HCT116 (cell line): Measurements from ENCODE around the gene SLC36A2. TPM values are rescaled to one million over a fixed set of nuclear protein-coding genes. Genes with fewer than 3 reads are reported as not detected.

ENCODE experiments used
- ATAC-seq: fragments of 200-7000 bp; cut with Tn5 transposase; 2 replicates; pipeline ENCODE4 v1.9.1; 2020; ENCODE audit warnings: mild to moderate bottlenecking, moderate library complexity
- BruUV-seq: library from RNA; stranded (reverse); fragments of 400-500 nt; replicated peaks from 2 replicates; lab custom pipeline; 2021; lab: Mats Ljungman, UMichigan
- CTCF ChIA-PET: fragments of 300-600 bp; sonication (Branson Sonifier 250); formaldehyde crosslinking; loops from one replicate; lab custom pipeline; 2021; ENCODE audit warnings: antibody characterized with exemption; lab: Charles Lee
- POLR2A ChIA-PET: fragments of 300-600, 350-600 bp; sonication (Branson Sonifier 250); formaldehyde crosslinking; loops from one replicate; lab custom pipeline; 2021; ENCODE audit warnings: antibody characterized with exemption; lab: Charles Lee
- RAD21 ChIA-PET, 2 experiments: fragments of 300-600 bp; sonication (Branson Sonifier 250); formaldehyde crosslinking; loops; one replicate each; lab custom pipeline; 2023; ENCODE audit warnings: low total read pairs in 2 of 2; ENCODE audit not compliant: uncharacterized antibody in 2 of 2, unreplicated experiment in 2 of 2, low non-redundant PET in 1 of 2; lab: Charles Lee
- DNase-seq: peaks from one replicate; pipeline ENCODE4 v3.0.0-alpha.2; 2010; ENCODE audit warnings: low read depth, low spot score
- H2AFZ ChIP-seq: fragments of 200-600 bp; shearing (Covaris generic), sonication (generic); 2 replicates; pipeline ENCODE4 v1.6.1; 2017; ENCODE audit warnings: low read depth, mixed run types, mixed read lengths, antibody characterized with exemption, low read length; ENCODE audit not compliant: poor library complexity, severe bottlenecking
- H3K27ac ChIP-seq: 2 replicates; pipeline ENCODE4 v1.5.1; 2012; ENCODE audit warnings: low read depth, low read length
- H3K27me3 ChIP-seq: fragments of 200-600 bp; sonication (generic); 2 replicates; pipeline ENCODE4 v1.6.1; 2016; ENCODE audit warnings: mixed run types, low read length, mixed read lengths; ENCODE audit not compliant: insufficient read depth
- H3K36me3 ChIP-seq, 2 experiments: fragments of 200-500 bp in 1 of 2; fragments of 200-600 bp in 1 of 2; sonication (Bioruptor generic) in 1 of 2; sonication (generic) in 1 of 2; 2 replicates each; pipeline versions ENCODE4 v1.5.1 to v1.6.1; 2014 to 2016; ENCODE audit warnings: low read length in 2 of 2, inconsistent platforms in 1 of 2, mixed read lengths in 1 of 2, mixed run types in 1 of 2; ENCODE audit not compliant: insufficient read depth in 2 of 2, control insufficient read depth in 1 of 2
- H3K4me1 ChIP-seq, 2 experiments: fragments of 200-600 bp in 1 of 2; sonication (generic) in 1 of 2; 2 replicates each; pipeline versions ENCODE4 v1.5.1 to v1.6.1; 2012 to 2017; ENCODE audit warnings: low read length in 2 of 2, inconsistent platforms in 1 of 2, mild to moderate bottlenecking in 1 of 2, mixed read lengths in 1 of 2, mixed run types in 1 of 2, moderate library complexity in 1 of 2; ENCODE audit not compliant: insufficient read depth in 2 of 2, control insufficient read depth in 1 of 2
- H3K4me2 ChIP-seq: fragments of 200-600 bp; sonication (generic); 2 replicates; pipeline ENCODE4 v1.6.1; 2017; ENCODE audit warnings: mixed run types, low read length, mixed read lengths
- H3K4me3 ChIP-seq, 2 experiments: fragments of 200-600 bp in 1 of 2; sonication (generic) in 1 of 2; replicated peaks in 1 of 2; 2 replicates each; pipeline ENCODE4 v1.5.1; 2011 to 2016; ENCODE audit warnings: low read length in 2 of 2, control low read depth in 1 of 2, low read depth in 1 of 2, mild to moderate bottlenecking in 1 of 2, mixed read lengths in 1 of 2, mixed run types in 1 of 2
- H3K79me2 ChIP-seq: fragments of 200-600 bp; sonication (generic); 2 replicates; pipeline ENCODE4 v1.6.1; 2017; ENCODE audit warnings: mild to moderate bottlenecking, mixed run types, low read length, moderate library complexity, mixed read lengths; ENCODE audit not compliant: insufficient read depth
- H3K9ac ChIP-seq: fragments of 200-600 bp; sonication (generic); 2 replicates; pipeline ENCODE4 v1.6.1; 2016; ENCODE audit warnings: low read length, mixed read lengths
- H3K9me2 ChIP-seq: fragments of 200-600 bp; sonication (generic), shearing (Covaris generic); 2 replicates; pipeline ENCODE4 v1.6.1; 2017; ENCODE audit warnings: mixed run types, mild to moderate bottlenecking, moderate library complexity; ENCODE audit not compliant: insufficient read depth
- H3K9me3 ChIP-seq, 2 experiments: fragments of 200-500 bp in 1 of 2; fragments of 200-600 bp in 1 of 2; sonication (Bioruptor generic) in 1 of 2; sonication (generic) in 1 of 2; 2 replicates each; pipeline ENCODE4 v1.6.1; 2014 to 2017; ENCODE audit warnings: low read length in 2 of 2, mixed read lengths in 2 of 2, inconsistent platforms in 1 of 2, low read depth in 1 of 2, mild to moderate bottlenecking in 1 of 2, mixed run types in 1 of 2, moderate library complexity in 1 of 2; ENCODE audit not compliant: control insufficient read depth in 1 of 2, insufficient read depth in 1 of 2
- H4K20me1 ChIP-seq: fragments of 200-600 bp; sonication (generic), shearing (Covaris generic); 2 replicates; pipeline ENCODE4 v1.6.1; 2017; ENCODE audit warnings: mixed run types, mild to moderate bottlenecking, moderate library complexity; ENCODE audit not compliant: insufficient read depth
- ATF3 ChIP-seq: IDR thresholded peaks from 2 replicates; pipeline ENCODE4 v1.6.1; 2012
- CBX3 ChIP-seq: IDR thresholded peaks from 2 replicates; pipeline ENCODE4 v1.6.1; 2012; ENCODE audit warnings: low read depth
- EGR1 ChIP-seq: IDR thresholded peaks from 2 replicates; pipeline ENCODE4 v1.6.1; 2012; ENCODE audit warnings: low read depth
- EZH2 ChIP-seq: fragments of 200-600 bp; sonication (generic); IDR thresholded peaks from 2 replicates; pipeline ENCODE4 v1.6.1; 2017; ENCODE audit warnings: antibody characterized with exemption, mixed run types
- EZH2phosphoT487 ChIP-seq: fragments of 200-600 bp; IDR thresholded peaks from 2 replicates; pipeline ENCODE4 v1.6.1; 2018; ENCODE audit warnings: antibody characterized with exemption, borderline replicate concordance
- FOSL1 ChIP-seq: IDR thresholded peaks from 2 replicates; pipeline ENCODE4 v1.6.1; 2012; ENCODE audit warnings: low read depth
- JUND ChIP-seq: IDR thresholded peaks from 2 replicates; pipeline ENCODE4 v1.6.1; 2012
- POLR2A ChIP-seq: IDR thresholded peaks from 2 replicates; pipeline ENCODE4 v1.7.0; 2011; ENCODE audit warnings: borderline replicate concordance; ENCODE audit not compliant: insufficient read depth, insufficient read length; ENCODE audit errors: extremely low read depth
- POLR2AphosphoS5 ChIP-seq: IDR thresholded peaks from 2 replicates; pipeline ENCODE4 v1.6.1; 2011; ENCODE audit warnings: mild to moderate bottlenecking, low read depth, low read length, moderate library complexity
- SIN3A ChIP-seq: IDR thresholded peaks from 2 replicates; pipeline ENCODE4 v1.6.1; 2012; ENCODE audit warnings: low read depth
- SRF ChIP-seq: IDR thresholded peaks from 2 replicates; pipeline ENCODE4 v1.6.1; 2012; ENCODE audit warnings: low read depth
- TCF7L2 ChIP-seq: IDR thresholded peaks from 2 replicates; pipeline ENCODE4 v1.7.0; 2011; ENCODE audit warnings: borderline replicate concordance, inconsistent platforms; ENCODE audit not compliant: insufficient read depth, insufficient read length; ENCODE audit errors: extremely low read depth
- YY1 ChIP-seq: IDR thresholded peaks from 2 replicates; pipeline ENCODE4 v1.6.1; 2011; ENCODE audit warnings: low read length, low read depth, moderate library complexity, mild to moderate bottlenecking; ENCODE audit not compliant: insufficient replicate concordance; ENCODE audit errors: extremely low read depth
- ZNF274 ChIP-seq: fragments of 200-500 bp; sonication (Bioruptor generic); IDR thresholded peaks from 2 replicates; pipeline ENCODE4 v1.6.1; 2014; ENCODE audit warnings: mild to moderate bottlenecking, low read depth, low read length, inconsistent platforms
- intact Hi-C: fragments of 100-400 bp; cut with micrococcal nuclease; formaldehyde crosslinking; loops from 2 replicates; pipeline ENCODE4 v1.10.0; 2022
- total RNA-seq: library from RNA; stranded (reverse); gene quantifications from one replicate; pipeline ENCODE4 v1.2.1, GENCODE V29; 2021; ENCODE audit not compliant: unreplicated experiment
- TF ChIP-seq, protein P1 (sequence below): IDR thresholded peaks from 2 replicates; pipeline ENCODE4 v1.6.1; 2012
- TF ChIP-seq, protein P2 (sequence below): IDR thresholded peaks from 2 replicates; pipeline ENCODE4 v1.6.1; 2011; ENCODE audit warnings: mild to moderate bottlenecking, low read length, moderate library complexity; ENCODE audit not compliant: insufficient replicate concordance; ENCODE audit errors: extremely low read depth

The SLC36A2 gene
- total RNA-seq, 1 experiment from 2014 or later: not detected

- H3K27me3 ChIP-seq: 0 out of 2 replicates have a peak, but pooled peaks cover 5% of the 10 kb centered on the region
Measured at GRCh38 chr5:151327585-151327984, 19.8 kb downstream of the SLC36A2 start.

More at GRCh38 chr5:151327585-151327984, 19.8 kb downstream of the SLC36A2 start:
- H3K9me3 ChIP-seq: no peaks in the 10 kb centered on the region
- POLR2A ChIA-PET: no interaction called here
- RAD21 ChIA-PET: no interaction called here
- CTCF ChIA-PET: no interaction called here
- ATAC-seq: no peak
- no peaks in the 10 kb centered on the region for H3K4me1 ChIP-seq
- H4K20me1 ChIP-seq: no peaks in the 10 kb centered on the region
- no peak for TF ChIP-seq JUND
- TF ChIP-seq CBX3: no peak
- TF ChIP-seq, protein P1, sequence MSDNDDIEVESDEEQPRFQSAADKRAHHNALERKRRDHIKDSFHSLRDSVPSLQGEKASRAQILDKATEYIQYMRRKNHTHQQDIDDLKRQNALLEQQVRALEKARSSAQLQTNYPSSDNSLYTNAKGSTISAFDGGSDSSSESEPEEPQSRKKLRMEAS: no peak
- TF ChIP-seq ZNF274: no peak
- no peak for TF ChIP-seq EGR1
- TF ChIP-seq POLR2A: no peak
- TF ChIP-seq SRF: no peak
- TF ChIP-seq POLR2AphosphoS5: no peak
- TF ChIP-seq TCF7L2: no peak
- TF ChIP-seq EZH2phosphoT487: no peak
- no peak for TF ChIP-seq ATF3
- TF ChIP-seq EZH2: no peak
- no peak for TF ChIP-seq YY1
- TF ChIP-seq SIN3A: no peak
- TF ChIP-seq, protein P2, sequence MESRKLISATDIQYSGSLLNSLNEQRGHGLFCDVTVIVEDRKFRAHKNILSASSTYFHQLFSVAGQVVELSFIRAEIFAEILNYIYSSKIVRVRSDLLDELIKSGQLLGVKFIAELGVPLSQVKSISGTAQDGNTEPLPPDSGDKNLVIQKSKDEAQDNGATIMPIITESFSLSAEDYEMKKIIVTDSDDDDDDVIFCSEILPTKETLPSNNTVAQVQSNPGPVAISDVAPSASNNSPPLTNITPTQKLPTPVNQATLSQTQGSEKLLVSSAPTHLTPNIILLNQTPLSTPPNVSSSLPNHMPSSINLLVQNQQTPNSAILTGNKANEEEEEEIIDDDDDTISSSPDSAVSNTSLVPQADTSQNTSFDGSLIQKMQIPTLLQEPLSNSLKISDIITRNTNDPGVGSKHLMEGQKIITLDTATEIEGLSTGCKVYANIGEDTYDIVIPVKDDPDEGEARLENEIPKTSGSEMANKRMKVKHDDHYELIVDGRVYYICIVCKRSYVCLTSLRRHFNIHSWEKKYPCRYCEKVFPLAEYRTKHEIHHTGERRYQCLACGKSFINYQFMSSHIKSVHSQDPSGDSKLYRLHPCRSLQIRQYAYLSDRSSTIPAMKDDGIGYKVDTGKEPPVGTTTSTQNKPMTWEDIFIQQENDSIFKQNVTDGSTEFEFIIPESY: no peak
- TF ChIP-seq FOSL1: no peak
- TF ChIP-seq, all 23 proteins: peak for 0
- intact Hi-C loops: no loop called here
- no peak overlapping the region for H2AFZ ChIP-seq
- H3K79me2 ChIP-seq: no peaks in the 10 kb centered on the region
- no peak overlapping the region for H3K4me2 ChIP-seq
- H3K9me2 ChIP-seq: no peaks in the 10 kb centered on the region
- H3K9ac ChIP-seq: no peak overlapping the region
- H3K36me3 ChIP-seq: no peaks in the 10 kb centered on the region
- H3K4me3 ChIP-seq: no peak overlapping the region
- no peak overlapping the region for H3K27ac ChIP-seq
- no TSS peak for BruUV-seq
- DNase-seq: no peak
